Suprapubic skin (tissue), 4 donors: ENCODE measurements around the gene EIF2A. TPM values are rescaled to one million over a fixed set of nuclear protein-coding genes. Genes with fewer than 3 reads are reported as not detected.

Source experiments
- DNase-seq, 2 donors: peaks; one replicate each; pipeline ENCODE4 v3.0.0-alpha.2; 2019; ENCODE audit warnings: low spot score in 2 of 2
- H3K27ac ChIP-seq: fragments of 200-600 bp; sonication (generic); one replicate; pipeline ENCODE4 v1.5.1; 2019
- H3K27me3 ChIP-seq: fragments of 200-600 bp; sonication (generic); one replicate; pipeline ENCODE4 v1.5.1; 2019
- H3K36me3 ChIP-seq: fragments of 200-600 bp; sonication (generic); one replicate; pipeline ENCODE4 v1.5.1; 2019
- H3K4me1 ChIP-seq: fragments of 200-600 bp; sonication (generic); one replicate; pipeline ENCODE4 v1.5.1; 2019
- H3K4me3 ChIP-seq: fragments of 200-600 bp; sonication (generic); one replicate; pipeline ENCODE4 v1.5.1; 2019; ENCODE audit warnings: mild to moderate bottlenecking
- H3K9me3 ChIP-seq: fragments of 200-600 bp; sonication (generic); one replicate; pipeline ENCODE4 v1.5.1; 2019
- EP300 ChIP-seq: sonication (generic); formaldehyde crosslinking; IDR thresholded peaks from one replicate; pipeline ENCODE4 v1.6.1; 2017; ENCODE audit warnings: antibody characterized with exemption
- POLR2A ChIP-seq, 2 donors: fragments of 450-650 bp; IDR thresholded peaks; one replicate each; pipeline ENCODE4 v1.6.1; 2017; ENCODE audit warnings: antibody characterized with exemption in 2 of 2, mild to moderate bottlenecking in 2 of 2, moderate library complexity in 2 of 2
- POLR2AphosphoS5 ChIP-seq, 3 donors: sonication (generic); formaldehyde crosslinking; IDR thresholded peaks; one replicate each; pipeline ENCODE4 v1.6.1; 2017; ENCODE audit warnings: antibody characterized with exemption in 3 of 3
- WGBS: methylation state at CpG from one replicate; pipeline ENCODE4 v1.1.5; 2018; 5-methylcytosine and 5-hydroxymethylcytosine counted together
- total RNA-seq, 4 donors: library from RNA; depleted of rRNA; stranded (reverse); fragments of >200 nt; gene quantifications; one replicate each; pipeline ENCODE4 v1.1.0, GENCODE V29; 2016
- TF ChIP-seq, protein P1 (sequence below), 2 donors: fragments of 200-600 bp in 1 of 2; fragments of 450-650 bp in 1 of 2; sonication (generic) in 1 of 2; IDR thresholded peaks; one replicate each; pipeline ENCODE4 v1.5.1; 2016 to 2019; ENCODE audit warnings: antibody characterized with exemption in 2 of 2, mild to moderate bottlenecking in 1 of 2, moderate library complexity in 1 of 2

The EIF2A gene
- total RNA-seq, 4 donors from 2014 or later = 149 to 222 (median 194) TPM

DNA sequence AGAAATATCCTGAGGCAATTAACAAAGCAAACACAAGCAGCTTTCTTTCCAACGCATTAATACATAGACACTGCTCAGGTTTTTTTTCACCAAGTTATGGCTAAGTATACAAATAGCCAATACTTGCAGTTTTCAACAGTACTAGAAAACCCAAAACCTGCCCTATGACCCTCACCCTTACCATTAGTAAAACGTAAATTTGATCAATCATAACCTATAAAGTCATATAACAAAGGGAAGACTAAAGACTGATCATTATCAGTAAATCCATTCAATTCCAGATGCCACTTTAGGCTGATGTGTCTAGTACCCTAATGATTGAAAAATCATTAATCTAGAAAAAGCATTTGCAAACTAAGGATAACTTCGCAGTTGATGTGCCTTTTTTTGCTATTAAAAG lies 3.5 kb upstream of the EIF2A start:
- no peak for DNase-seq
- TF ChIP-seq EP300 = no peak
- no peak for TF ChIP-seq POLR2AphosphoS5 (IDR thresholded peaks at IDR 0.05)
- no peak for TF ChIP-seq POLR2A (IDR thresholded peaks at IDR 0.05)
- TF ChIP-seq, protein P1, sequence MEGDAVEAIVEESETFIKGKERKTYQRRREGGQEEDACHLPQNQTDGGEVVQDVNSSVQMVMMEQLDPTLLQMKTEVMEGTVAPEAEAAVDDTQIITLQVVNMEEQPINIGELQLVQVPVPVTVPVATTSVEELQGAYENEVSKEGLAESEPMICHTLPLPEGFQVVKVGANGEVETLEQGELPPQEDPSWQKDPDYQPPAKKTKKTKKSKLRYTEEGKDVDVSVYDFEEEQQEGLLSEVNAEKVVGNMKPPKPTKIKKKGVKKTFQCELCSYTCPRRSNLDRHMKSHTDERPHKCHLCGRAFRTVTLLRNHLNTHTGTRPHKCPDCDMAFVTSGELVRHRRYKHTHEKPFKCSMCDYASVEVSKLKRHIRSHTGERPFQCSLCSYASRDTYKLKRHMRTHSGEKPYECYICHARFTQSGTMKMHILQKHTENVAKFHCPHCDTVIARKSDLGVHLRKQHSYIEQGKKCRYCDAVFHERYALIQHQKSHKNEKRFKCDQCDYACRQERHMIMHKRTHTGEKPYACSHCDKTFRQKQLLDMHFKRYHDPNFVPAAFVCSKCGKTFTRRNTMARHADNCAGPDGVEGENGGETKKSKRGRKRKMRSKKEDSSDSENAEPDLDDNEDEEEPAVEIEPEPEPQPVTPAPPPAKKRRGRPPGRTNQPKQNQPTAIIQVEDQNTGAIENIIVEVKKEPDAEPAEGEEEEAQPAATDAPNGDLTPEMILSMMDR (IDR thresholded peaks at IDR 0.05) = no peak
- Histone ChIP-seq H3K4me1 (peaks cover 36% of the 10 kb centered on the region), H3K9me3 (no peaks in the 10 kb centered on the region), H3K36me3 (peaks cover 13% of the 10 kb centered on the region), H3K4me3 (no peak overlapping the region), H3K27ac (no peak overlapping the region), H3K27me3 (no peaks in the 10 kb centered on the region)
- WGBS = 79% methylated on average over 3 of the region's 3 CpGs

DNA sequence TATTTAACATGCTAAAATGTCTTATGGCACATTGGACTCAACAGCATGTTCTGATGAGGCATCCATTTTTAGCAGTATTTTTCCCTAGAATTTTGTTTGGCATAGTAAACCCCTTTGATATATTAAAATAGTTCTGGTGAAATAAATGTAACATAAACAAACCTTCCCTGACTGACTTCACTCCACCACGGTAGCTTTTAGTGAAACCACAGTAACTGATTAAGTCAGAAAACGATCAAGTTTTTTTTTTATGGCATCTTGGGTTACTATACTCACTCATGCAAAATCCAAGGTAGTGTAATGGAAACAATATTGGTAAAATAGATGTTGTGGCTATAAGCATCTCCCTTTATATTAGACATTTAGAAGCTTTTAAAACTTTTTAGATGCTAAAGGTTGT lies 3.1 kb upstream of the EIF2A start:
- WGBS = 86% methylated on average over 2 of the region's 2 CpGs
- peaks cover 40% of the 10 kb centered on the region for H3K4me1 ChIP-seq
- H3K27me3 ChIP-seq = no peaks in the 10 kb centered on the region
- H3K9me3 ChIP-seq = no peaks in the 10 kb centered on the region
- no peak overlapping the region for H3K4me3 ChIP-seq
- H3K36me3 ChIP-seq = peaks cover 13% of the 10 kb centered on the region
- no peak for DNase-seq
- H3K27ac ChIP-seq = no peak overlapping the region
- TF ChIP-seq POLR2AphosphoS5 (IDR thresholded peaks at IDR 0.05) (no peak), EP300 (no peak), POLR2A (IDR thresholded peaks at IDR 0.05) (no peak)
- TF ChIP-seq, protein P1 (IDR thresholded peaks at IDR 0.05) = no peak

DNA sequence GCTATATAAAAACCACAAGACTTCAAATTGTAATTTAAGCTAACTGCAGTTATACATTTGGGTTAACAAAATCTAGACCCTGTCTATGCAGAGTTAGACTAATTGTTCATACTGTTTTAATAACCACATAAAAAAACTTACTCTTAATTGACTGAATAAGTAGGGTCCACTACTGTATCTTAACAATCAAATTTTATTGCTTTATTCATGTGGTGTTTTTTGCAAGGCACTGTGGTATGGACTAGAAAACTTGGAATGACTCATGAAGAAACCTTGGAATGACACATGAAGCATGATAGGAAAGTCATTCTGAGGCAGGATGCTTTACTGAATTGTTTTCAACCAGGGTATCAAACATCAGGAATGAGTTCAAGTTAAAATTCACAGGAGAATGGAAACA lies 2.5 kb upstream of the EIF2A start:
- Histone ChIP-seq H3K27ac (no peak overlapping the region), H3K27me3 (no peaks in the 10 kb centered on the region)

DNA sequence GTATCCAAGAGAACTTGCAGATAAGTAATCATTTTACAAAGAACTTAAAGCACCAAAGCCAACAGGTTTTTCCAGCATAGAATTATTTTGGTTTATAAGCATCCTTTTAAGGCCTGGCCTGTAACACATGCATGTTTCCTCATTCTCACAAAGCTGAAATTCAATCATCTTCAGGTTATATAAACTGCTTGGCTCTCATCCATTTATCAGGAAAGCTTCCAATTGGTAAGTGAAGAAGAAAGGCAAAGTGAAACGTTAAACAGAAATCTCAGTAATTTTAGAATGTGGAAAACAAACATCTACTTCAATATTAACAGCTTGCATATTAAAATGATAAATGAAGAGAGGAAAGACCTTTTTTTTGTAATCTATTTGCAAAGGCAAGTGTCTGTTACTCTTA lies 1.9 kb upstream of the EIF2A start:
- Histone ChIP-seq H3K9me3 (no peaks in the 10 kb centered on the region), H3K4me1 (peaks cover 44% of the 10 kb centered on the region)
- 2% methylated on average over 1 of the region's 1 CpG for WGBS

More for the DNA sequence above, 2.5 kb upstream of the EIF2A start:
- no peaks in the 10 kb centered on the region for H3K9me3 ChIP-seq
- H3K4me3 ChIP-seq = no peak overlapping the region
- no peak for DNase-seq
- TF ChIP-seq, protein P1 (IDR thresholded peaks at IDR 0.05) = no peak
- TF ChIP-seq POLR2AphosphoS5 (IDR thresholded peaks at IDR 0.05) (no peak), POLR2A (IDR thresholded peaks at IDR 0.05) (no peak), EP300 (no peak)
- H3K4me1 ChIP-seq = peaks cover 41% of the 10 kb centered on the region
- H3K36me3 ChIP-seq = peaks cover 13% of the 10 kb centered on the region

DNA sequence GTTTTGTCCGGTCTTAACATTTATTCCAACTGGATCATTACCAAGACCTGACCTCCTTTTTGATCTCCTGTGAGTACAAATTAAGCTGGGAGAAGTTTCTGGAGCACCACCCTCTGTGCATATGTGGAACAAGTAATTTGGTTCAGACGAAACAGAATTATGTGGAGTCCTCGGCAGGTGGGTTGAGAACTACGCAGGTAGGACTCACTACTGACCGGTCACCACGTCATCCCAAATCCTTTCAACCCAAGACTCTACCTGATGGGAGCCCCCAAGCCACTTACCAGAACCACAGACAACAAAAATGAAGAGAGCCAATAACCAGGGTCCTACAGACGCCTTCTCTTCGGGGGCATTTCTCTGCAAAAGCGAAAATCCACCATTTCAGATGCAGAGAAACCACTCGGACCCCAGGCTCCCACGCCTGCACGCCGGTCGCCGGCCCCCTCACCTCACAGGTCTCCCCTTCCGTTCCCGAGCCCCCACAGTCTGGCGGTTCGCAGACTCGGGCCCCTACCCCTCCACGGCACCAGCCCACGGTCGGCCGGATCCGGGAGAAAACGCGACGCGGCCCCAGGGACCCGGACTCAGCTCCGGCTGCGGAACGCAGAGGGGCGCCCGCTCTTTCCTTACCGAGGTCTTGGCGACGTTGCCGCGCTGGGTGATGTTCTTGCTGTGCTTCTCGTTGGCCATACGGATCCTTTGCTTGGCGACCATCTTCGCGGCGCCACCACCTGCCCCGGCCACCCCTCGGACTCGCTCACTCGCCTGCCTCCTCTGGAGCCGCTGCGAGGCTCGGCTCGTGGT lies 965 bp upstream of the EIF2A start:
- H3K4me1 ChIP-seq = peaks cover 46% of the 10 kb centered on the region
- H3K4me3 ChIP-seq = peak overlapping the region; percentile 82

More for the DNA sequence above, 1.9 kb upstream of the EIF2A start:
- no peak for DNase-seq
- TF ChIP-seq, protein P1 (IDR thresholded peaks at IDR 0.05) = no peak
- no peak for TF ChIP-seq EP300
- H3K36me3 ChIP-seq = peaks cover 13% of the 10 kb centered on the region
- no peaks in the 10 kb centered on the region for H3K27me3 ChIP-seq
- peak overlapping the region; percentile 82 for H3K4me3 ChIP-seq
- no peak overlapping the region for H3K27ac ChIP-seq

More for the DNA sequence above, 965 bp upstream of the EIF2A start:
- WGBS = 0% methylated on average over 11 of the region's 54 CpGs
- TF ChIP-seq, protein P1 (IDR thresholded peaks at IDR 0.05) = no peak
- TF ChIP-seq POLR2A (IDR thresholded peaks at IDR 0.05) (no peak), POLR2AphosphoS5 (IDR thresholded peaks at IDR 0.05) (no peak), EP300 (no peak)
- peak in 1 of 2 donors; percentile 86 for DNase-seq
- H3K36me3 ChIP-seq = peaks cover 16% of the 10 kb centered on the region
- no peaks in the 10 kb centered on the region for H3K27me3 ChIP-seq
- no peaks in the 10 kb centered on the region for H3K9me3 ChIP-seq
- H3K27ac ChIP-seq = peak overlapping the region; percentile 97
